T-cell (primary cell): ENCODE measurements around the gene CFAP251. TPM values are rescaled to one million over a fixed set of nuclear protein-coding genes. Genes with fewer than 3 reads are reported as not detected.

Experiments
- ATAC-seq, 4 experiments: fragments of 200-7000 bp in 3 of 4; fragments of 150-1000 bp in 1 of 4; cut with Tn5 transposase; replicated peaks in 1 of 4; 1 replicate in 3 of 4; 2 replicates in 1 of 4; pipeline ENCODE4 v1.10.0; 2021; ENCODE audit warnings: moderate library complexity in 3 of 4, mild to moderate bottlenecking in 2 of 4, moderate number of reproducible peaks in 1 of 4
- CTCF ChIA-PET, 2 donors: fragments of 300-600 bp; sonication (Branson Sonifier 250); formaldehyde crosslinking; loops; one replicate each; lab custom pipeline; 2022; ENCODE audit warnings: antibody characterized with exemption in 2 of 2; lab: Charles Lee
- POLR2A ChIA-PET, 2 donors: fragments of 300-600 bp; sonication (Branson Sonifier 250); formaldehyde crosslinking; loops; one replicate each; lab custom pipeline; 2022; ENCODE audit warnings: antibody characterized with exemption in 2 of 2; lab: Charles Lee
- DNase-seq, 35 experiments: peaks; one replicate each; pipeline versions ENCODE4 v3.0.0 to v3.0.0-alpha.2; 2013 to 2023
- H3K27ac ChIP-seq: one replicate; pipeline ENCODE4 v1.5.1; 2013; ENCODE audit warnings: low read length
- H3K27me3 ChIP-seq, 2 experiments: replicated peaks in 1 of 2; 1 replicate in 1 of 2; 2 replicates in 1 of 2; pipeline versions ENCODE4 v1.6.1 to v1.7.0; 2013; ENCODE audit warnings: low read length in 1 of 2, mixed read lengths in 1 of 2; ENCODE audit not compliant: control insufficient read depth in 2 of 2, insufficient read depth in 2 of 2; ENCODE audit errors: extremely low read depth in 1 of 2
- H3K36me3 ChIP-seq, 2 donors: 1 replicate in 1 of 2; 2 replicates in 1 of 2; pipeline versions ENCODE4 v1.6.1 to v1.7.0; 2013; ENCODE audit warnings: low read length in 1 of 2; ENCODE audit not compliant: control insufficient read depth in 2 of 2, insufficient read depth in 1 of 2; ENCODE audit errors: extremely low read depth in 1 of 2
- H3K4me1 ChIP-seq, 2 experiments: 1 replicate in 1 of 2; 2 replicates in 1 of 2; pipeline versions ENCODE4 v1.6.1 to v1.7.0; 2013; ENCODE audit warnings: low read length in 2 of 2, mixed read lengths in 1 of 2; ENCODE audit not compliant: insufficient read depth in 2 of 2, control insufficient read depth in 1 of 2; ENCODE audit errors: extremely low read depth in 1 of 2
- H3K4me3 ChIP-seq, 2 donors: 1 replicate in 1 of 2; 2 replicates in 1 of 2; pipeline versions ENCODE4 v1.5.1 to v1.7.0; 2013; ENCODE audit warnings: mild to moderate bottlenecking in 2 of 2, low read length in 1 of 2, moderate library complexity in 1 of 2; ENCODE audit not compliant: control insufficient read depth in 1 of 2; ENCODE audit errors: extremely low read depth in 1 of 2
- H3K9me3 ChIP-seq: 2 replicates; pipeline ENCODE4 v1.7.0; 2013
- H3K27ac Mint-ChIP-seq, 2 donors: one replicate each; pipeline ENCODE4 v1.8.0; 2020 to 2021; ENCODE audit warnings: mild to moderate bottlenecking in 2 of 2, mixed read lengths in 2 of 2
- H3K27me3 Mint-ChIP-seq, 2 donors: one replicate each; pipeline ENCODE4 v1.8.0; 2021 to 2022; ENCODE audit warnings: mixed read lengths in 2 of 2
- H3K36me3 Mint-ChIP-seq: one replicate; pipeline ENCODE4 v1.8.0; 2021; ENCODE audit warnings: mixed read lengths
- H3K4me1 Mint-ChIP-seq, 3 donors: one replicate each; pipeline ENCODE4 v1.8.0; 2020 to 2022; ENCODE audit warnings: mixed read lengths in 3 of 3, mild to moderate bottlenecking in 1 of 3
- H3K4me3 Mint-ChIP-seq, 3 donors: one replicate each; pipeline ENCODE4 v1.8.0; 2020 to 2022; ENCODE audit warnings: mild to moderate bottlenecking in 3 of 3, mixed read lengths in 3 of 3, moderate library complexity in 3 of 3
- H3K9me3 Mint-ChIP-seq, 3 donors: one replicate each; pipeline ENCODE4 v1.8.0; 2020 to 2022; ENCODE audit warnings: mixed read lengths in 3 of 3
- WGBS: methylation state at CpG from one replicate; pipeline ENCODE4 v1.1.5; 2013; ENCODE audit warnings: missing lambda C conversion rate; ENCODE audit not compliant: insufficient coverage; 5-methylcytosine and 5-hydroxymethylcytosine counted together
- total RNA-seq, 35 experiments: library from RNA in 6 of 35; stranded (reverse) in 6 of 35; fragments of 120-200 nt in 1 of 35; gene quantifications; one replicate each; pipeline versions ENCODE4 v1.2.1 to v1.2.4 and lab custom pipeline; 2013 to 2026

Gene CFAP251
- total RNA-seq, 5 donors from 2014 or later (not counting 1 experiment from before 2014, with no cell fraction given): 0.50 to 0.61 (median 0.57) TPM

GRCh38 chr12:122050706-122051105, 132.3 kb downstream of the CFAP251 start:
- Mint-ChIP-seq H3K4me1 (peaks cover 0 to 7% (median 6%) of the 10 kb centered on the region in 3 donors), H3K36me3 (no peaks in the 10 kb centered on the region), H3K27me3 (no peaks in the 10 kb centered on the region), H3K4me3 (no peak overlapping the region), H3K27ac (no peak overlapping the region), H3K9me3 (no peaks in the 10 kb centered on the region)
- no peak overlapping the region for H3K4me3 ChIP-seq
- POLR2A ChIA-PET: interaction anchor here in 1 of 2 donors (0.6 kb wide), 1 partner anchor 1611 kb away, joined by 4 read pairs; no protein-coding TSS in a partner anchor
- DNase-seq: no peak
- peaks cover 0 to 7% of the 10 kb centered on the region in 2 experiments for H3K4me1 ChIP-seq
- 96% methylated on average over 18 of the region's 20 CpGs for WGBS
- H3K36me3 ChIP-seq: peaks cover 0 to 24% of the 10 kb centered on the region in 2 donors
- H3K9me3 ChIP-seq: no peaks in the 10 kb centered on the region
- no peak overlapping the region for H3K27ac ChIP-seq
- CTCF ChIA-PET: no interaction called here
- ATAC-seq: no peak
- no peaks in the 10 kb centered on the region for H3K27me3 ChIP-seq

- Histone ChIP-seq H3K36me3 (peaks cover 0 to 28% of the 10 kb centered on the region in 2 donors), H3K27ac (no peak overlapping the region), H3K4me3 (no peak overlapping the region), H3K9me3 (no peaks in the 10 kb centered on the region), H3K27me3 (no peaks in the 10 kb centered on the region), H3K4me1 (peaks cover 0 to 7% of the 10 kb centered on the region in 2 experiments)
- Mint-ChIP-seq H3K4me1 (peaks cover 0 to 7% (median 6%) of the 10 kb centered on the region in 3 donors), H3K27ac (no peak overlapping the region), H3K9me3 (no peaks in the 10 kb centered on the region), H3K27me3 (no peaks in the 10 kb centered on the region), H3K36me3 (no peaks in the 10 kb centered on the region), H3K4me3 (no peak overlapping the region)
- DNase-seq: no peak
- CTCF ChIA-PET: interaction anchor here in 1 of 2 donors (1.2 kb wide), 1 partner anchor 72 kb away, joined by 4 read pairs; no protein-coding TSS in a partner anchor
- no peak for ATAC-seq
- 90% methylated on average over 9 of the region's 14 CpGs for whole genome bisulfite sequencing
- POLR2A ChIA-PET: interaction anchor here (0.6 kb wide), 2 partner anchors 30 to 194 kb away, joined by 4 read pairs; no protein-coding TSS in a partner anchor
Measured at GRCh38 chr12:122051231-122051876, 133.0 kb downstream of the CFAP251 start.

GRCh38 chr12:122052285-122052684, 133.9 kb downstream of the CFAP251 start:
- Mint-ChIP-seq H3K9me3 (no peaks in the 10 kb centered on the region), H3K27me3 (no peaks in the 10 kb centered on the region), H3K4me1 (peaks cover 0 to 7% (median 6%) of the 10 kb centered on the region in 3 donors), H3K4me3 (no peak overlapping the region), H3K36me3 (no peaks in the 10 kb centered on the region), H3K27ac (peak overlapping the region in 1 of 2 donors; percentile 49)
- no peak overlapping the region for H3K4me3 ChIP-seq
- peaks cover 0 to 33% of the 10 kb centered on the region in 2 donors for H3K36me3 ChIP-seq
- H3K27me3 ChIP-seq: no peaks in the 10 kb centered on the region
- ChIA-PET POLR2A (interaction anchor here in 1 of 2 donors (0.6 kb wide), 1 partner anchor 29 kb away, joined by 4 read pairs; no protein-coding TSS in a partner anchor), CTCF (interaction anchor here in 1 of 2 donors (1.2 kb wide), 1 partner anchor 71 kb away, joined by 4 read pairs; no protein-coding TSS in a partner anchor)
- 88% methylated on average over 1 of the region's 2 CpGs for WGBS
- H3K9me3 ChIP-seq: no peaks in the 10 kb centered on the region
- peaks cover 0 to 7% of the 10 kb centered on the region in 2 experiments for H3K4me1 ChIP-seq
- H3K27ac ChIP-seq: no peak overlapping the region
- ATAC-seq: no peak
- no peak for DNase-seq

Other genes with a start within 250 kb of the CFAP251 start
- gene MORN3, start 248.9 kb upstream of the CFAP251 start, total RNA-seq: 10 to 100 TPM in 2 of 5 donors, 1 to 10 TPM in 3; 3.9 to 17.6 (median 8.3) TPM
- 10 to 100 TPM in 3 of 5 donors, 1 to 10 TPM in 2; 7.9 to 11.1 (median 10.3) TPM for gene TMEM120B, start 205.8 kb upstream of the CFAP251 start, total RNA-seq
- 100 to 1,000 TPM; 137 to 158 (median 145) TPM for gene RHOF, start 124.9 kb upstream of the CFAP251 start, total RNA-seq
- 100 to 1,000 TPM in 1 of 5 donors, 10 to 100 TPM in 4; 87.7 to 106 (median 96.0) TPM for gene SETD1B, start 114.6 kb upstream of the CFAP251 start, total RNA-seq
- gene HPD, start 59.7 kb upstream of the CFAP251 start, total RNA-seq: under 1 TPM in 3 of 5 donors, not detected in 2; 0.39 to 0.92 (median 0.58) TPM
- 10 to 100 TPM; 42.1 to 57.3 (median 48.1) TPM for gene PSMD9, start 29.8 kb upstream of the CFAP251 start, total RNA-seq
- 1 to 10 TPM; 5.3 to 7.4 (median 6.7) TPM for gene BCL7A, start 103.3 kb downstream of the CFAP251 start, total RNA-seq
- gene MLXIP, start 160.2 kb downstream of the CFAP251 start, total RNA-seq: 100 to 1,000 TPM in 2 of 5 donors, 10 to 100 TPM in 3; 87.9 to 113 (median 98.3) TPM